Purkinje cell (primary cell): ENCODE results near the gene C2orf80. TPM values are rescaled to one million over a fixed set of nuclear protein-coding genes. Genes with fewer than 3 reads are reported as not detected.

ENCODE experiments used
- polyA plus RNA-seq: library from polyadenylated mRNA; unstranded; fragments of >200 nt; fragmentation: Nextera tagmentation; gene quantifications from 2 replicates; pipeline ENCODE4 v1.2.1, GENCODE V29; 2014

Gene C2orf80
- polyA plus RNA-seq = 1.4 and 28.1 TPM in 2 replicates

DNA sequence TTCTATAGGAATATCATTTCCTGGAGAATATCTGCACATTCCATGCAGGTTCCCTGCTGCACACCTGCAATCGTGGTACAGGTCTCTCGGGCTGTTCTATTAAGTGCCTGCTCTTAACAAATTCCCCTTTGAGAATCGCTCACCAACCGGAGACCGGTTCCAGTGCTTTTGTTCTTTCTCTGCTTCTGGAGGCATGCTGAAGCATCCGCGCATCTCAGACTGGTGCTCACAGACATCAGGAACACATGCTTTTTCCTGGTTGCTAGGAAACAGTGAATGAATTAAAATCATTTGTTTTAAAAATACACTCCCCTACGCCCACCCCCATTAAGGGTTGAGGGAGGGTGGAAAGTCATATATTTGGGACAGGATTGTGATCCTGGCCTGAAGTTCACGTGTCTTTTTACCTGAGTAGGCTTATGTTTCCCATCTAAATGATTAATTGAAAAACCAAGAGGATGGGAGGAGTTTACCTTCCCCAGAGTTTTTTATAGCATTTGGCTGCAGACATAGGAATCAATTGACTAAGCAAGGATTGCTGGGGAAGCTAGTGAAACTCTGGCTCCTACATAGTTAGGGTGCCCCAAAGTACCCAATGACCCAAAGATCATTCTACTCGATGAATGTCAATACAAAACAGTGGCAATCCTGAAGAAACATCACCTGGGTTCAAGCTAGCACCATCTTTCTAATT, at the start of gene C2orf80:
Gene C2orf80, minus strand, starts transcription at position 221 of the 694 bp plus-strand sequence. CDS start 3,044 bp downstream, outside the sequence.

DNA sequence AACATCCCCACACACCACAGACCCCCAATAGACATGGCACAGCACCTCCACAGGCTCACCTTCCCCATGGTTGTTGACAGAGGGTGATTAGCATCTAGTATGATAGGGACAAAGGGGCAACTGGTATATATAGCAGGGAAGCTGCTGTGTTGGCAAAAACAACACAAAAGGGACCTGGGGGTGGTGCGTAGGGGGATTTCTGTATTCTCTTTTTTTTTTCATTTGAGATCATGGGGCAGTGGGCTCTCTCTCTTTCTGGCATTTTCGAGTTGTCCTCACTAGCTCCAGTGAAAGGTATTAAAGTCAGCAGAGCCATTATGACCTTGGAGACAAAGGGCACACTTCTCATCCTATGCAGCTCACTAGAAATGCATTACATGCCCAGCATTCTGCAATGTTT, 26.3 kb downstream of the C2orf80 start, which contains the start of gene CRYGA:
Gene CRYGA, minus strand, starts transcription at position 101 of the 400 bp plus-strand sequence. Its CDS starts 33 bp downstream, at position 68.

DNA sequence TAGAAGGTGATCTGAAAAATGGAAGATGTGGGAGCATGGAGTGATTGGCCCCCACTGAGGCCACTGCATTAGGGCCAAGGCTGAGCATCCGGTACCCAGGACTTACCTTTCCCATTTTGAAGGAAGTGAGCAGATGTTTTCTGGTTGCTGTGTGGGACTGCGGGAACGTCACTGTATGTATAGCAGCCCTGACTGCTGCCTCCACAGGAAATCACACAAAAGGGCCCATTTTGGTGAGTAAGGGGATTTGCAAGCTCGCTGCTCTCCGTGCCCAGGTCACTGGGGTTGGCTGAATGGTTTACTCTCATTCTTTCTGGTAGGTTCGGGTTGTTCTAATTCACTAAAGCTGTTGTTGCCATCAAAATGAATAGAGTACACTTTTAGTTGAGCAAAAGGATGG, 43.8 kb downstream of the C2orf80 start, which contains the start of gene CRYGB:
Gene CRYGB, minus strand, starts transcription at position 153 of the 400 bp plus-strand sequence. Its CDS starts 38 bp downstream, at position 115.

DNA sequence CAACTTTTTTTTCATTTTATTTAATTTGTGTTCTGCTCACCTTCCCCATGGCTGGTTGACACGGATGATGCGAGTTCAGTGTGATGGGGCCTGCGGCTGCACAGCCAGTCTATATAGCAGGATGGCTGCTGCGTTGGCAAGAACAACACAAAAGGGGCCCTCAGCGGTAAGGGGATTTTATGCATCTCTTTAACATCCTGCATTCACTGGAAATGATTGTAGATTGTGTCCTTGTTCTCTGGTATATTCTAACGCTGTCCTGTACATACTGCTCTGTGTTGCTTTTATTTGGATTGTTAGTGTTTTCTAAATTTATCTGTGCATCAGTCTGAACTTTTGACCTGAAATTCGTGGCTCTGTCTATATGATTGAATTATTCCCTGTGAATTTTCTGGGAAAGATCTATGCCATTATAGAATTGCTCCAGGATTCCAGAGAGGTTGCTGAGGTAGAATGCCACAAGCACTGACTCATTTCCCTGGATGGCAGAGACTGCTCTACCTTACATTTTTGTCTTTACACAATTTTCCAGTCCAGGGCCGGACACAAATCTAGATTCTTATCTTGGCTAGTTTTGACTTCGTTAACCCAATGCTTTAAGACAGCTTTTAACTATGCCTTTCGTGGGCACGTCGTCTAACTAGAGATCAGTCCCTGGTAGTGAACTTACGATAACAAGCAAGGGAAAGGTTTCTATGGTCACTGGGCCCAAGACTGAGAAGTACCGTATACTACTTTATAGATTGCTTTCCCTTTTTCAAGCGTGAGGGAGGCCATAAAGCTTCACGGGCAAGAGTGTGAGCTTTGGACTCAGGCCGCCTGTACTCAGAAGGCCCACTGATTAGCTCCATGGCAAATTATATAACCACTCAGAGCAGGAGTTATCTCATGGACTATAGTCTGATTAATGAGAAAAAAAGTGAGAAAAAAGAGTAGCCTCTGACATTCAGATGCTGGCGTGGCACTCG, 59.8 kb downstream of the C2orf80 start, which contains the start of gene CRYGC:
Gene CRYGC, minus strand, starts transcription at position 85 of the 968 bp plus-strand sequence. Its CDS starts 36 bp downstream, at position 49.

DNA sequence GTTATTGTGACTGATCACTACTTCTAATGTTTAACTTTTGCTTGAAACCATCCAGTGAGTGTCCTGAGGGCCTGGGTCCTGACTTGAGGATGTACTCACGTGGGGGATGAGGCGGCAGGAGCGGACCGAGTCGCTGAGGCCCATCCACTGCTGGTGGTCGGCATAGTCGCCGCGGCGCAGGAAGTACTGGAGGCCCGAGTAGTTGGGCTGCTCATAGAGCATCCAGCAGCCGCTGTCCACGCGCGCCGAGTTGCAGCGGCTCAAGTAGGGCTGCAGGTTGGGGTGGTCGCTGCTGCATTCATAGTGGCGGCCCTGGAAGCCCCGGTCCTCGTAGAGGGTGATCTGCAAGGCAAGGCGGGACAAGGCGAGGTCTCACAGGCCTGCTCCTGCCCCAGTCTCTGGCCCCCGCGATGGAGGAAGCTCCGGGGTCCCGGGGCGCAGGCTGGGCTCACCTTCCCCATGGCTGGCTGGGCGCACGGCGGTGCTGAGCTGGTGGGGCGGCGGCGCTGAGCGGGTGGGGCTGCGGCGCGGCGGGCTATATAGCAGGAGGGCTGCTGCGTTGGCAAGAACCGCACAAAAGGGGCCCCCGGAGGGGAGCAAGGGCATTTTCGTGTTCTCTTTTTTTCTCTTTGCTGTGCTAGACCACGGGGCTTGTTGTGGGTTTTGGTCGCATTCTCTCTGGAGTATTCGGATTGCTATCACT, 65.7 kb downstream of the C2orf80 start, which contains the start of gene CRYGD:
Gene CRYGD, minus strand, starts transcription at position 512 of the 703 bp plus-strand sequence. Its CDS starts 51 bp downstream, at position 461.

Other genes with a start within 250 kb of the C2orf80 start
- 29.4 and 51.7 TPM in 2 replicates for gene PLEKHM3, start 164.5 kb downstream of the C2orf80 start, polyA plus RNA-seq
- gene CRYGD, start 65.5 kb downstream of the C2orf80 start, polyA plus RNA-seq = 0.42 and 2.2 TPM in 2 replicates
- not detected in 2 replicates for gene CRYGC, start 60.2 kb downstream of the C2orf80 start, polyA plus RNA-seq
- gene CRYGB, start 43.9 kb downstream of the C2orf80 start, polyA plus RNA-seq = not detected in 2 replicates
- not detected in 2 replicates for gene CRYGA, start 26.4 kb downstream of the C2orf80 start, polyA plus RNA-seq
- gene IDH1, start 65.0 kb upstream of the C2orf80 start, polyA plus RNA-seq = 17.7 and 20.6 TPM in 2 replicates
- 13.1 and 13.9 TPM in 2 replicates for gene PIKFYVE, start 76.2 kb upstream of the C2orf80 start, polyA plus RNA-seq
- gene PTH2R, start 216.8 kb upstream of the C2orf80 start, polyA plus RNA-seq = 1.2 TPM in 1 of 2 replicates, not detected in the other